ENCODE measurements around the gene SPEG.

DNA sequence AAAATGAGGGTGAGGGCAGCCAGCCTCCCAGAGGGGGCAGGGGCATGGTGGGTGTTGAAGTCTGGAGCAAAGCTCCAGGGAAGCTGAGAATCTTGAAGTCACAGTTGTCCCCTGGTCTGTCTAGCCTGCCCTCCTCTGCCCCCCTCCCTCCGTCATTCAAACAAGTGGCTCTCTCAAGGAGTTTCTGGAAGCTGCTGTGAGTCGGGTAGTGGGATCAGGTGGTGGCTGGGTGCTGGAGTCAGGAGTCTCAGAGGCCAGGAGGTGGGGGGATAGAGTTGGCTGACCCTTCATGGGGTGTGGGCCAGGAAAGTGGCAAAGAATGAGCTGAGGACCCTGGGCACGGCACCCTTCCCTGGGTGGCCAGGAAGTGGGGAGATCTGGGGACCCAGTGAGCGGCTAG, 79.1 kb downstream of the SPEG start:
- TF ChIP-seq, protein P1, sequence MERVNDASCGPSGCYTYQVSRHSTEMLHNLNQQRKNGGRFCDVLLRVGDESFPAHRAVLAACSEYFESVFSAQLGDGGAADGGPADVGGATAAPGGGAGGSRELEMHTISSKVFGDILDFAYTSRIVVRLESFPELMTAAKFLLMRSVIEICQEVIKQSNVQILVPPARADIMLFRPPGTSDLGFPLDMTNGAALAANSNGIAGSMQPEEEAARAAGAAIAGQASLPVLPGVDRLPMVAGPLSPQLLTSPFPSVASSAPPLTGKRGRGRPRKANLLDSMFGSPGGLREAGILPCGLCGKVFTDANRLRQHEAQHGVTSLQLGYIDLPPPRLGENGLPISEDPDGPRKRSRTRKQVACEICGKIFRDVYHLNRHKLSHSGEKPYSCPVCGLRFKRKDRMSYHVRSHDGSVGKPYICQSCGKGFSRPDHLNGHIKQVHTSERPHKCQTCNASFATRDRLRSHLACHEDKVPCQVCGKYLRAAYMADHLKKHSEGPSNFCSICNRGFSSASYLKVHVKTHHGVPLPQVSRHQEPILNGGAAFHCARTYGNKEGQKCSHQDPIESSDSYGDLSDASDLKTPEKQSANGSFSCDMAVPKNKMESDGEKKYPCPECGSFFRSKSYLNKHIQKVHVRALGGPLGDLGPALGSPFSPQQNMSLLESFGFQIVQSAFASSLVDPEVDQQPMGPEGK (CRISPR knock-in tag; IDR thresholded peaks at IDR 0.05; ENCODE audit: borderline replicate concordance): no peak
- TF ChIP-seq CSDC2 (CRISPR knock-in tag; IDR thresholded peaks at IDR 0.05) (no peak), TOX (CRISPR knock-in tag; IDR thresholded peaks at IDR 0.05; ENCODE audit: borderline replicate concordance) (no peak), OSR1 (CRISPR knock-in tag; IDR thresholded peaks at IDR 0.05) (no peak), ZFP30 (CRISPR knock-in tag; IDR thresholded peaks at IDR 0.05) (no peak), ZC3H10 (CRISPR knock-in tag; IDR thresholded peaks at IDR 0.05) (no peak), ZNF8 (CRISPR knock-in tag; IDR thresholded peaks at IDR 0.05) (no peak), GLIS3 (CRISPR knock-in tag; IDR thresholded peaks at IDR 0.05) (no peak), TCF4 (CRISPR knock-in tag; IDR thresholded peaks at IDR 0.05; ENCODE audit: borderline replicate concordance) (no peak), ESRRG (CRISPR knock-in tag; IDR thresholded peaks at IDR 0.05) (no peak), ZFP3 (CRISPR knock-in tag; IDR thresholded peaks at IDR 0.05) (no peak)
- TF ChIP-seq, protein P2, sequence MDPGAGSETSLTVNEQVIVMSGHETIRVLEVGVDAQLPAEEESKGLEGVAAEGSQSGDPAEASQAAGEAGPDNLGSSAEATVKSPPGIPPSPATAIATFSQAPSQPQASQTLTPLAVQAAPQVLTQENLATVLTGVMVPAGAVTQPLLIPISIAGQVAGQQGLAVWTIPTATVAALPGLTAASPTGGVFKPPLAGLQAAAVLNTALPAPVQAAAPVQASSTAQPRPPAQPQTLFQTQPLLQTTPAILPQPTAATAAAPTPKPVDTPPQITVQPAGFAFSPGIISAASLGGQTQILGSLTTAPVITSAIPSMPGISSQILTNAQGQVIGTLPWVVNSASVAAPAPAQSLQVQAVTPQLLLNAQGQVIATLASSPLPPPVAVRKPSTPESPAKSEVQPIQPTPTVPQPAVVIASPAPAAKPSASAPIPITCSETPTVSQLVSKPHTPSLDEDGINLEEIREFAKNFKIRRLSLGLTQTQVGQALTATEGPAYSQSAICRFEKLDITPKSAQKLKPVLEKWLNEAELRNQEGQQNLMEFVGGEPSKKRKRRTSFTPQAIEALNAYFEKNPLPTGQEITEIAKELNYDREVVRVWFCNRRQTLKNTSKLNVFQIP (CRISPR knock-in tag; IDR thresholded peaks at IDR 0.05; ENCODE audit: borderline replicate concordance, low read depth): no peak
- TF ChIP-seq, protein P3, sequence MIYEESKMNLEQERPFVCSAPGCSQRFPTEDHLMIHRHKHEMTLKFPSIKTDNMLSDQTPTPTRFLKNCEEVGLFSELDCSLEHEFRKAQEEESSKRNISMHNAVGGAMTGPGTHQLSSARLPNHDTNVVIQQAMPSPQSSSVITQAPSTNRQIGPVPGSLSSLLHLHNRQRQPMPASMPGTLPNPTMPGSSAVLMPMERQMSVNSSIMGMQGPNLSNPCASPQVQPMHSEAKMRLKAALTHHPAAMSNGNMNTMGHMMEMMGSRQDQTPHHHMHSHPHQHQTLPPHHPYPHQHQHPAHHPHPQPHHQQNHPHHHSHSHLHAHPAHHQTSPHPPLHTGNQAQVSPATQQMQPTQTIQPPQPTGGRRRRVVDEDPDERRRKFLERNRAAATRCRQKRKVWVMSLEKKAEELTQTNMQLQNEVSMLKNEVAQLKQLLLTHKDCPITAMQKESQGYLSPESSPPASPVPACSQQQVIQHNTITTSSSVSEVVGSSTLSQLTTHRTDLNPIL (CRISPR knock-in tag; IDR thresholded peaks at IDR 0.05; ENCODE audit: low read depth): no peak
- TF ChIP-seq, protein P4, sequence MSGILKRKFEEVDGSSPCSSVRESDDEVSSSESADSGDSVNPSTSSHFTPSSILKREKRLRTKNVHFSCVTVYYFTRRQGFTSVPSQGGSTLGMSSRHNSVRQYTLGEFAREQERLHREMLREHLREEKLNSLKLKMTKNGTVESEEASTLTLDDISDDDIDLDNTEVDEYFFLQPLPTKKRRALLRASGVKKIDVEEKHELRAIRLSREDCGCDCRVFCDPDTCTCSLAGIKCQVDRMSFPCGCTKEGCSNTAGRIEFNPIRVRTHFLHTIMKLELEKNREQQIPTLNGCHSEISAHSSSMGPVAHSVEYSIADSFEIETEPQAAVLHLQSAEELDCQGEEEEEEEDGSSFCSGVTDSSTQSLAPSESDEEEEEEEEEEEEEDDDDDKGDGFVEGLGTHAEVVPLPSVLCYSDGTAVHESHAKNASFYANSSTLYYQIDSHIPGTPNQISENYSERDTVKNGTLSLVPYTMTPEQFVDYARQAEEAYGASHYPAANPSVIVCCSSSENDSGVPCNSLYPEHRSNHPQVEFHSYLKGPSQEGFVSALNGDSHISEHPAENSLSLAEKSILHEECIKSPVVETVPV (CRISPR knock-in tag; IDR thresholded peaks at IDR 0.05): no peak

Data from SK-N-SH treated with all-trans-retinoic acid at 6 μM for 48 hours (cell line).